Osteocyte (in vitro differentiated cells): ENCODE results near the gene CRY2. TPM values are rescaled to one million over a fixed set of nuclear protein-coding genes. Genes with fewer than 3 reads are reported as not detected.
"Not testable (repeated sequence)": the region's sequence is repeated elsewhere in the genome, so short reads cannot be mapped to it uniquely, and the experiment has no call there.

Experiments used
- DNase-seq: peaks from one replicate; pipeline ENCODE4 v3.0.0; 2021; ENCODE audit warnings: mixed read lengths; ENCODE audit not compliant: unreplicated experiment; ENCODE audit errors: extremely low spot score
- H3K27ac Mint-ChIP-seq: one replicate; pipeline ENCODE4 v1.8.0; 2021; ENCODE audit warnings: mild to moderate bottlenecking, mixed read lengths; ENCODE audit not compliant: unreplicated experiment
- H3K27me3 Mint-ChIP-seq: one replicate; pipeline ENCODE4 v1.8.0; 2021; ENCODE audit warnings: mixed read lengths; ENCODE audit not compliant: unreplicated experiment
- H3K36me3 Mint-ChIP-seq: one replicate; pipeline ENCODE4 v1.8.0; 2021; ENCODE audit warnings: mixed read lengths; ENCODE audit not compliant: unreplicated experiment
- H3K4me1 Mint-ChIP-seq: one replicate; pipeline ENCODE4 v1.8.0; 2021; ENCODE audit warnings: mixed read lengths; ENCODE audit not compliant: unreplicated experiment
- H3K4me3 Mint-ChIP-seq: one replicate; pipeline ENCODE4 v1.8.0; 2021; ENCODE audit warnings: mild to moderate bottlenecking, moderate library complexity, mixed read lengths; ENCODE audit not compliant: unreplicated experiment
- H3K9me3 Mint-ChIP-seq: one replicate; pipeline ENCODE4 v1.8.0; 2021; ENCODE audit warnings: mixed read lengths; ENCODE audit not compliant: unreplicated experiment
- total RNA-seq: library from RNA; stranded (reverse); gene quantifications from 2 replicates; pipeline ENCODE4 v1.2.1, GENCODE V29; 2021
- TF ChIP-seq, protein P1 (sequence below): fragments of 200-600 bp; sonication (generic); IDR thresholded peaks from 2 replicates; pipeline ENCODE4 v1.5.0; 2021; ENCODE audit warnings: antibody characterized with exemption, mild to moderate bottlenecking, moderate library complexity

Gene CRY2
- total RNA-seq, 1 donor from 2014 or later = 18.6 TPM

DNA sequence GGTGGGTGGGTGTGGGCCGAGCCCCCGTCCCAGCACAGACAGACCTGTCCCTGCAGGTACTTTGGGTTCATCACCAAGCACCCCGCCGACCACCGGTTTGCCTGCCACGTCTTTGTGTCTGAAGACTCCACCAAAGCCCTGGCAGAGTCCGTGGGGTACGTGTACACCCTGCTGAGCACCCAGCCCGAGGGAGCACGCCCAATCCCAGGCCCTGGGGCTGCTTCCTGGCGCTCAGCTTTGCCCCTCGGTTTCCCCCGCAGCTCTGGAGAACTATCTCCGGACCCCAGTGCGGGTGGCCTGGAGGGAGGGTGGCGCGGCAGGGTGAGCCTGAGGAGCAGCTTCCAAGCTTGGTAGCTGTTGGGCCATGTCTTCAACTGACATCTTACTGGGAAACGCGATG is 57.8 kb downstream of the CRY2 start:
- no peak overlapping the region for H3K27ac Mint-ChIP-seq
- H3K9me3 Mint-ChIP-seq = no peaks in the 10 kb centered on the region
- H3K27me3 Mint-ChIP-seq = peaks cover 4% of the 10 kb centered on the region
- no peaks in the 10 kb centered on the region for H3K36me3 Mint-ChIP-seq
- TF ChIP-seq, protein P1, sequence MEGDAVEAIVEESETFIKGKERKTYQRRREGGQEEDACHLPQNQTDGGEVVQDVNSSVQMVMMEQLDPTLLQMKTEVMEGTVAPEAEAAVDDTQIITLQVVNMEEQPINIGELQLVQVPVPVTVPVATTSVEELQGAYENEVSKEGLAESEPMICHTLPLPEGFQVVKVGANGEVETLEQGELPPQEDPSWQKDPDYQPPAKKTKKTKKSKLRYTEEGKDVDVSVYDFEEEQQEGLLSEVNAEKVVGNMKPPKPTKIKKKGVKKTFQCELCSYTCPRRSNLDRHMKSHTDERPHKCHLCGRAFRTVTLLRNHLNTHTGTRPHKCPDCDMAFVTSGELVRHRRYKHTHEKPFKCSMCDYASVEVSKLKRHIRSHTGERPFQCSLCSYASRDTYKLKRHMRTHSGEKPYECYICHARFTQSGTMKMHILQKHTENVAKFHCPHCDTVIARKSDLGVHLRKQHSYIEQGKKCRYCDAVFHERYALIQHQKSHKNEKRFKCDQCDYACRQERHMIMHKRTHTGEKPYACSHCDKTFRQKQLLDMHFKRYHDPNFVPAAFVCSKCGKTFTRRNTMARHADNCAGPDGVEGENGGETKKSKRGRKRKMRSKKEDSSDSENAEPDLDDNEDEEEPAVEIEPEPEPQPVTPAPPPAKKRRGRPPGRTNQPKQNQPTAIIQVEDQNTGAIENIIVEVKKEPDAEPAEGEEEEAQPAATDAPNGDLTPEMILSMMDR = no peak
- DNase-seq = no peak
- H3K4me3 Mint-ChIP-seq = no peak overlapping the region
- H3K4me1 Mint-ChIP-seq = peaks cover 7% of the 10 kb centered on the region

GRCh38 chr11:45905576-45905975 is 58.3 kb downstream of the CRY2 start:
- not testable (repeated sequence) for H3K27me3 Mint-ChIP-seq, H3K4me3 Mint-ChIP-seq, H3K36me3 Mint-ChIP-seq, H3K9me3 Mint-ChIP-seq, H3K27ac Mint-ChIP-seq, H3K4me1 Mint-ChIP-seq, DNase-seq

DNA sequence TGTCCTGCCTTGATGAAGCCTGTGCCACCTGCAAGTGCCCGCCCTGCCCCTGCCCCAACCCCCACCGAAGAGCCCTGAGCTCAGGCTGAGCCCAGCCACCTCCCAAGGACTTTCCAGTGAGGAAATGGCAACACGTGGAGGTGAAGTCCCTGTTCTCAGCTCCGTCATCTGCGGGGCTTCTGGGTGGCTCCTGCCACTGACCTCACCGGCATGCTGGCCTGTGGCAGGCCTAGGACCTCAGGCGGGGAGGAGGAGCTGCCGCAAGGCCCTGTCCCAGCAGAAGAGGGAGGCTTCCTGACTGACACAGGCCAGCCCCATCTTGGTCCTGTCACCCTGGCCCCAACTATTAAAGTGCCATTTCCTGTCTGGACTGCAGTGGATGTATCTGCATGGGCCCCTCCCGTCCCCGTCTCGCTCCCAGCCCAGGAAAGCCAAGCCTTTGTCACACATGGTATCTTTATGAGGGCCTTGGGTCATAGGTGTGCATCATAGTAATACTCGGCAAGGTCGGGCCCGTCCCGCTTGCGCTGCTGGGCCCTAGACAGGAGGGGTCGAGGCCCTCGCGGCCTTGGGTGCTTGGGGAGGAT is 58.9 kb downstream of the CRY2 start:
- Mint-ChIP-seq H3K27ac (no peak overlapping the region), H3K36me3 (no peaks in the 10 kb centered on the region), H3K9me3 (no peaks in the 10 kb centered on the region), H3K4me3 (no peak overlapping the region), H3K4me1 (no peaks in the 10 kb centered on the region), H3K27me3 (no peaks in the 10 kb centered on the region)
- DNase-seq = no peak
- TF ChIP-seq, protein P1 = no peak

DNA sequence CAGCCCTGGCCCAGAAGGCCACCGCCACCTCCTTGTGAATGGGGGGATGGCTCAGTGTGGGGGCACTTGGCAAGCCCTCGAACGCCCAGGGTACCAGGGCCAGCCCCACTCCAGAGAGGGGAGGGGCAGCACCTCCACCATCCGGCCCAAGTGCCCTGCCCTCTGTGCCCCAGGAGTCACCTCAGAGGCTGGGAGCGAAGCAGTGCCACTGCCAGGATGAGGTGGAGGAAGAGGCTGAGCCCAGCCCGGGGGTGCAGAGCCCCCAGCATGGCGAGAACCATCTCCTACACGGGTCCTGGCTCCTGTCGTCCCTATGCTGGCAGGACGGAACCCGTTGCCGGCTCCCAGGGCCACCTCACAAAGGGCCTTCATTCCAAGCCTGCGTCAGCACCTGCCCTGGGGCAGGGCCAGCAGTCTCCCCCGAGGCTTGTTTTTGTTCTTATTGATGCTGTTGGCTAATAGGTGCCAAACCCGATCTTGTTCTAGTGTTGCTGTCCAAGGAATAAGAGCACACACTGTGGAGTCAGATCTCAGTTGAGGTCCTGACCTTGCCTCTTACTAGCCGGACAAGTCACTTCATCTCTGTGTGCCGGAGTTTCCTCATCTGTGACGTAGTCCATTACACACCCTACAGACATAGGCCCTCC is 59.8 kb downstream of the CRY2 start, which contains the start of gene FREY1:
FREY1 (minus strand) TSS at position 307 of the 647 bp plus-strand sequence; CDS start at position 281, 26 bp downstream.
- Mint-ChIP-seq H3K36me3 (no peaks in the 10 kb centered on the region), H3K27me3 (no peaks in the 10 kb centered on the region), H3K9me3 (no peaks in the 10 kb centered on the region), H3K4me3 (no peak within 1 kb of the TSS), H3K4me1 (no peaks in the 10 kb centered on the region), H3K27ac (no peak within 1 kb of the TSS)
- TF ChIP-seq, protein P1 = no peak
- no peak for DNase-seq

GRCh38 chr11:45907911-45908370 is 60.7 kb downstream of the CRY2 start:
- H3K4me1 Mint-ChIP-seq = no peaks in the 10 kb centered on the region
- DNase-seq = no peak
- H3K9me3 Mint-ChIP-seq = no peaks in the 10 kb centered on the region
- no peak overlapping the region for H3K4me3 Mint-ChIP-seq
- no peak overlapping the region for H3K27ac Mint-ChIP-seq
- no peaks in the 10 kb centered on the region for H3K36me3 Mint-ChIP-seq
- no peaks in the 10 kb centered on the region for H3K27me3 Mint-ChIP-seq
- TF ChIP-seq, protein P1 = no peak
